ENCODE results near the gene ATP6V0C.

ATP6V0C gene

GRCh38 chr16:2496223-2497115 lies 17.3 kb upstream of the ATP6V0C start:
- H3K4me3 ChIP-seq (ENCODE audit: low read depth, low read length): no peak overlapping the region
- no peak for TF ChIP-seq CTCF (IDR thresholded peaks at IDR 0.05; ENCODE audit: low read depth, low read length)

DNA sequence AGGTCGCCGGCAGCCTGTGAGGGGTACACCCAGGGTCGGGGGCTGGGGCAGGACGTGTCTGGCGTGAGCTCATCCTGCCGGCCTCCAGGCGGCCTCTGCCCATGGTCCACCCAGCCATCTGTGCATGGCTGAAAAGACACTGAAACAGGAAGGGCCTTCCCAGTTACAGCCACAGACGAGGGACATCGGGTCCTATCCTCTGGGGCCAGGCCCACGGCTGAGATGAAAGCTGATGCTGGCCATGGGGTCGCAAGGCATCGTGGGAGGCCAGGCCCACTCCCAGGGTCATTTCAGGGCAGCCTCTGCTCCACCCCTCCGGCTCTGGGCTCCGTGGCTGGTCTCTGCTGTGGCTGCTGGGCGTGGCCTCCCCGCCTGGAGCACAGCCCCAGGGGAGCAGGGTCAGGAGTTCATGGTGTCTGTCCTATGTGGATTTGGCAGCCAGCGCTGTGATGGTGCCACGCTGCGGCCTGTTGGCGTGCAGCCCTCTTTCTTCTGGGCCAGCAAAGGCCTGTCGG lies 16.6 kb upstream of the ATP6V0C start:
- H3K4me3 ChIP-seq (ENCODE audit: low read depth, low read length): no peak overlapping the region
- no peak for TF ChIP-seq CTCF (IDR thresholded peaks at IDR 0.05; ENCODE audit: low read depth, low read length)

GRCh38 chr16:2497695-2498484 lies 15.9 kb upstream of the ATP6V0C start:
- TF ChIP-seq CTCF (IDR thresholded peaks at IDR 0.05; ENCODE audit: low read depth, low read length): no peak
- no peak overlapping the region for H3K4me3 ChIP-seq (ENCODE audit: low read depth, low read length)

- TF ChIP-seq CTCF (IDR thresholded peaks at IDR 0.05; ENCODE audit: low read depth, low read length): no peak
- no peak overlapping the region for H3K4me3 ChIP-seq (ENCODE audit: low read depth, low read length)
Measured at GRCh38 chr16:2498531-2499253, 15.1 kb upstream of the ATP6V0C start.

GRCh38 chr16:2499454-2499853 lies 14.3 kb upstream of the ATP6V0C start:
- TF ChIP-seq CTCF (IDR thresholded peaks at IDR 0.05; ENCODE audit: low read depth, low read length): no peak
- no peak overlapping the region for H3K4me3 ChIP-seq (ENCODE audit: low read depth, low read length)

- H3K4me3 ChIP-seq (ENCODE audit: low read depth, low read length): no peak overlapping the region
- TF ChIP-seq CTCF (IDR thresholded peaks at IDR 0.05; ENCODE audit: low read depth, low read length): no peak
Measured at GRCh38 chr16:2499890-2500429, 13.8 kb upstream of the ATP6V0C start.

Data from WI38 (cell line).